ENCODE measurements around the gene XIRP2.

The XIRP2 gene, protein sequence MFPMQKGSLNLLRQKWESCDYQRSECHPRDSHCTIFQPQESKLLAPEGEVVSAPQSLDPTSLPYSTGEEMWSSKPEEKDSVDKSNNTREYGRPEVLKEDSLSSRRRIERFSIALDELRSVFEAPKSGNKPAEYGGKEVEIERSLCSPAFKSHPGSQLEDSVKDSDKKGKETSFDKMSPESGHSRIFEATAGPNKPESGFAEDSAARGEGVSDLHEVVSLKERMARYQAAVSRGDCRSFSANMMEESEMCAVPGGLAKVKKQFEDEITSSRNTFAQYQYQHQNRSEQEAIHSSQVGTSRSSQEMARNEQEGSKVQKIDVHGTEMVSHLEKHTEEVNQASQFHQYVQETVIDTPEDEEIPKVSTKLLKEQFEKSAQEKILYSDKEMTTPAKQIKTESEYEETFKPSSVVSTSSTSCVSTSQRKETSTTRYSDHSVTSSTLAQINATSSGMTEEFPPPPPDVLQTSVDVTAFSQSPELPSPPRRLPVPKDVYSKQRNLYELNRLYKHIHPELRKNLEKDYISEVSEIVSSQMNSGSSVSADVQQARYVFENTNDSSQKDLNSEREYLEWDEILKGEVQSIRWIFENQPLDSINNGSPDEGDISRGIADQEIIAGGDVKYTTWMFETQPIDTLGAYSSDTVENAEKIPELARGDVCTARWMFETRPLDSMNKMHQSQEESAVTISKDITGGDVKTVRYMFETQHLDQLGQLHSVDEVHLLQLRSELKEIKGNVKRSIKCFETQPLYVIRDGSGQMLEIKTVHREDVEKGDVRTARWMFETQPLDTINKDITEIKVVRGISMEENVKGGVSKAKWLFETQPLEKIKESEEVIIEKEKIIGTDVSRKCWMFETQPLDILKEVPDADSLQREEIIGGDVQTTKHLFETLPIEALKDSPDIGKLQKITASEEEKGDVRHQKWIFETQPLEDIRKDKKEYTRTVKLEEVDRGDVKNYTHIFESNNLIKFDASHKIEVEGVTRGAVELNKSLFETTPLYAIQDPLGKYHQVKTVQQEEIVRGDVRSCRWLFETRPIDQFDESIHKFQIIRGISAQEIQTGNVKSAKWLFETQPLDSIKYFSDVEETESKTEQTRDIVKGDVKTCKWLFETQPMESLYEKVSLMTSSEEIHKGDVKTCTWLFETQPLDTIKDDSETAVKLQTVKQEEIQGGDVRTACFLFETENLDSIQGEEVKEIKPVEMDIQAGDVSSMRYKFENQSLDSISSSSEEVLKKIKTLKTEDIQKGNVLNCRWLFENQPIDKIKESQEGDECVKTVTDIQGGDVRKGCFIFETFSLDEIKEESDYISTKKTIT (N-terminal part only)

DNA sequence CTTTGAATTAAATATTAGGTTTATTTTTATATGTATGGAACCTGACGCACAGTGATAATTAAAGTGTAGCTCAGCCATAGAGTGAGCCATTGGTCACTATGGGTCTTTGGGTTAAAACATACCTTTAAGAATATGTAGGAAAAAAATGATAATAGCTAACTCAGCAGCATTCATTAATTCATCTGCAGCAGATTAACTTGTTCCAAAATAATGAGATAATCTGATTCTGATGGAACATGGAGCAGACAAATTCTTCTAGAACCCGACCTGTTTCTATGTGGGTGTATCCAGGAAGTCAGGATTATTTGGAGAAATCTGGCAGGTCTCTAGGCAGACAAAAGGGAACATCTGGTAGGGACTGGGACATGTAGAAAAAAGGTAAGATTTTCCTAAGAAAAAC lies at the start of gene XIRP2:
XIRP2 (plus strand) TSS at position 301 of the 400 bp plus-strand sequence. CDS start 15,003 bp downstream, outside the sequence.
- TF ChIP-seq, protein P1, sequence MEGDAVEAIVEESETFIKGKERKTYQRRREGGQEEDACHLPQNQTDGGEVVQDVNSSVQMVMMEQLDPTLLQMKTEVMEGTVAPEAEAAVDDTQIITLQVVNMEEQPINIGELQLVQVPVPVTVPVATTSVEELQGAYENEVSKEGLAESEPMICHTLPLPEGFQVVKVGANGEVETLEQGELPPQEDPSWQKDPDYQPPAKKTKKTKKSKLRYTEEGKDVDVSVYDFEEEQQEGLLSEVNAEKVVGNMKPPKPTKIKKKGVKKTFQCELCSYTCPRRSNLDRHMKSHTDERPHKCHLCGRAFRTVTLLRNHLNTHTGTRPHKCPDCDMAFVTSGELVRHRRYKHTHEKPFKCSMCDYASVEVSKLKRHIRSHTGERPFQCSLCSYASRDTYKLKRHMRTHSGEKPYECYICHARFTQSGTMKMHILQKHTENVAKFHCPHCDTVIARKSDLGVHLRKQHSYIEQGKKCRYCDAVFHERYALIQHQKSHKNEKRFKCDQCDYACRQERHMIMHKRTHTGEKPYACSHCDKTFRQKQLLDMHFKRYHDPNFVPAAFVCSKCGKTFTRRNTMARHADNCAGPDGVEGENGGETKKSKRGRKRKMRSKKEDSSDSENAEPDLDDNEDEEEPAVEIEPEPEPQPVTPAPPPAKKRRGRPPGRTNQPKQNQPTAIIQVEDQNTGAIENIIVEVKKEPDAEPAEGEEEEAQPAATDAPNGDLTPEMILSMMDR (conservative IDR thresholded peaks at IDR 0.05; ENCODE audit: control insufficient read depth, insufficient read depth, low read depth, low read length) = no peak
- DNase-seq (ENCODE audit: low read depth) = no peak
- no peak within 1 kb of the TSS for H3K4me3 ChIP-seq (ENCODE audit: control insufficient read depth, low read depth, low read length)

DNA sequence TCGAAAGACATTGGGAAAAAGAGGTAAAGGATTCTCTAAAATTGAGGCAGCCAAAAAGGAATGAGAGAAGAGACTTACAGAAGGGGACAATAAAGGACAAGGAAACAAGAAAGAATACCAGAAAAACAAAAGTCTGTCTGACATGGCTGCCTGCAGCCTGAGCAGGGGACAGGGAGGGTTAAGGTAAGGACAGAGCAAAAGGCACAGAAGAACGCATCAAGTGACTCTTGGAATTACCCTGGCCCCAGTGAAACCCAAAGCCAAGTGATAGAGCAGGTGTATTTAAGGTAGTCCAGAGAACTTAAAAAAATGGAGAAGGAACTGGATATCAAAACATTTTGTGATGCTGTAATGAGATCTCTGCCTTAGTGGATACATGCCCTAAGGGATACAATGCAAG lies 47.1 kb upstream of the XIRP2 start:
- TF ChIP-seq, protein P1 (conservative IDR thresholded peaks at IDR 0.05; ENCODE audit: control insufficient read depth, insufficient read depth, low read depth, low read length) = no peak
- DNase-seq (ENCODE audit: low read depth) = no peak

DNA sequence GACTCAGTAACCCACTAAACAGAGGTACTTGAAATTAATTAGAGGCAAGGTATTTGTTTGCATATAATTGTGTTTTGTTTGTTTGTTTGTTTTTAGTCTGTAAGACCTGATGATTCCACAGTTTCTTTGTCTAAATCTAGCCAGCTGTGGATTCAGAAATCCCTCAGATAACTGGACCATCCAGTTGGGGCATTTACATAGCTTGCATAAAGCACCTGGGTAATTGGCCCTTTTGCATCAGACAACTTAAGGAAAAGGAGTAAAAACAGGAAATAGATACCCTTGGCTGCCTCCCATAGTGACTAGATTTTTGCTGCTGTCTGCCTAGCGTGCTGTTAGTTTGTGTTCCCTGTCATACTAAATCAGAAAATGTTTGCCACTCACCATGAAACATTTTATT lies 46.6 kb upstream of the XIRP2 start:
- H3K4me3 ChIP-seq (ENCODE audit: control insufficient read depth, low read depth, low read length) = no peak overlapping the region
- no peak for DNase-seq (ENCODE audit: low read depth)
- TF ChIP-seq, protein P1 (conservative IDR thresholded peaks at IDR 0.05; ENCODE audit: control insufficient read depth, insufficient read depth, low read depth, low read length) = no peak

More for the DNA sequence above, 47.1 kb upstream of the XIRP2 start:
- H3K4me3 ChIP-seq (ENCODE audit: control insufficient read depth, low read depth, low read length) = no peak overlapping the region

DNA sequence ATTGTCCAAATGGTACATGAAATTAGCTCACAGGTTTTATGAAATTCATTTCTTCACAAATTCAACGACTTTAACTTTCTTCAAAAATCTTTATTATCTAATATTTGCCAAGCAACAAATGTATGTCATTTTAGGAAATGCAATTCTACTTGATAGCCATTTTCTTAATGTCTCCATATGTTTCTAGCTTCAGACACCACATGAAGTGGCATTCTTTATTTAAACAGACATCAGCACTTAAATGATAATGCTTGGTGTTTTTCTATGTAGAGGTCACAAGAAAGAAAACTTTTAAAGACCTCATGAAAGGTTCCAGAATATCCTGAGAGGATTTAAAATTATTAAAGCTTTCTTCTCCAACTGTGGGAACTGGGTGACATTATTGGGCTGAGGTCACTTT lies 44.2 kb upstream of the XIRP2 start:
- TF ChIP-seq, protein P1 (conservative IDR thresholded peaks at IDR 0.05; ENCODE audit: control insufficient read depth, insufficient read depth, low read depth, low read length) = no peak
- no peak overlapping the region for H3K4me3 ChIP-seq (ENCODE audit: control insufficient read depth, low read depth, low read length)
- DNase-seq (ENCODE audit: low read depth) = no peak

DNA sequence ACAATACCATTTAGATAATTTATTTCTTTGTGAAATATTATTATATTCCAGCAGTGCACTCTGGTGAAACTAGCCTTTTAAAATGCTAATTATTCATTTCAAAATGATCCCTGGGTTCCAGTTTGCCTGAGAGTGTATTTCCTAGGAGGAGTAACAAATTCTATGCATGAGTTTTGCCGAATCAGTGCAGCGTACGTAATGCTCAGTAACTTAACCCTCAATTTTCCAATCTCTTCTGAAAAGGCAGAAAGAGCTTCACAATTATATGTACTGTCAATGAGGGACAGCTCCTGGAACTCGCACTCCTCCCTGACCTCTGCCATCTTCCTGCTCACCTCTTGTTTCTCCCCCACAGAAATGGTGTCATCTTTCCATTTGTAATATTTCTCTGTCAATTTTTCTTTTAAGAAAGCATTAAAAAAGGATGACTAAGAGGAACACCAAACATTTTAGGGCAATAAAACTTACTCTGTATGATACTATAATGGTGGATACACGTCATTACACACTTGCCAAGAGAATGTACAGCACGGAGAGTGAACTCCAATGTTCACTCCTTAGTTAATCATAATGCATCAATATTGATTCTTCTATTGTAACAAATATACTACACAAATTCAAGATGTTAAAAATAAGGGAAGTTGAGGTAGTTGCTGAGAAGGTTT lies 25.7 kb upstream of the XIRP2 start:
- DNase-seq (ENCODE audit: low read depth) = no peak
- no peak overlapping the region for H3K4me3 ChIP-seq (ENCODE audit: control insufficient read depth, low read depth, low read length)
- TF ChIP-seq, protein P1 (conservative IDR thresholded peaks at IDR 0.05; ENCODE audit: control insufficient read depth, insufficient read depth, low read depth, low read length) = no peak

Measured in fibroblast of mammary gland (primary cell).